GM18907 (cell line): Measurements from ENCODE around the gene MTX1.
"Not testable (repeated sequence)": the region's sequence is repeated elsewhere in the genome, so short reads cannot be mapped to it uniquely, and the experiment has no call there.

Experiments
- ATAC-seq: cut with Tn5 transposase; IDR thresholded peaks from one replicate; pipeline ENCODE4 v1.9.1; 2021; ENCODE audit warnings: mild to moderate bottlenecking, moderate library complexity; ENCODE audit not compliant: unreplicated experiment

Gene MTX1, protein sequence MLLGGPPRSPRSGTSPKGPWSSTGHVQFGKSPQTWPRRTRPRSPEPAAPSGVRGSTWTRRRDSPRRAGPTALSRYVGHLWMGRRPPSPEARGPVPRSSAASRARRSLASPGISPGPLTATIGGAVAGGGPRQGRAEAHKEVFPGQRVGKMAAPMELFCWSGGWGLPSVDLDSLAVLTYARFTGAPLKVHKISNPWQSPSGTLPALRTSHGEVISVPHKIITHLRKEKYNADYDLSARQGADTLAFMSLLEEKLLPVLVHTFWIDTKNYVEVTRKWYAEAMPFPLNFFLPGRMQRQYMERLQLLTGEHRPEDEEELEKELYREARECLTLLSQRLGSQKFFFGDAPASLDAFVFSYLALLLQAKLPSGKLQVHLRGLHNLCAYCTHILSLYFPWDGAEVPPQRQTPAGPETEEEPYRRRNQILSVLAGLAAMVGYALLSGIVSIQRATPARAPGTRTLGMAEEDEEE

DNA sequence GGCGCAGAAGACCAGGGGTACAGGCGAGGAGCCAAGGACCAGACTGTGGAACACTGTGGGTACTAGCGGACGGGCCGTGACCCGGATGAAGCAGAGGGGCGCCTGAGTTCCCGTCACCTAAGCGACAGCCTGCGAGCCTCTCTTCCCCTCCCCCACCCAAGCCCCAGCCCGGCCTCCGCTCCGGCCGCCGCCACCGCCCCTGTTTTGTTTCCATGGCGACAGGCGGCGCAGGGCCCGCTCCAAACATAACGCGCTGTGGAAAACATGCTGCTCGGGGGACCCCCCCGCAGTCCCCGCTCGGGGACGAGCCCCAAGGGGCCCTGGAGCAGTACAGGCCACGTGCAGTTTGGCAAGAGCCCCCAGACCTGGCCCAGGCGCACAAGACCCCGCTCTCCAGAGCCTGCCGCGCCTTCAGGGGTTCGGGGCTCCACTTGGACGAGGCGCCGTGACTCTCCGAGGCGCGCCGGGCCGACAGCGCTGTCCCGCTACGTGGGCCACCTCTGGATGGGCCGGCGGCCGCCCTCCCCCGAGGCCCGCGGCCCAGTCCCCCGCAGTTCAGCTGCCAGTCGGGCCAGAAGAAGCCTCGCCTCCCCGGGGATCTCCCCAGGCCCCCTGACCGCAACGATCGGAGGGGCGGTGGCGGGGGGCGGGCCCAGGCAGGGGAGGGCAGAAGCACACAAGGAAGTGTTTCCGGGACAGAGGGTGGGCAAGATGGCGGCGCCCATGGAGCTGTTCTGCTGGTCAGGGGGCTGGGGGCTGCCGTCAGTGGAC is at the start of gene MTX1:
MTX1 (plus strand) TSS at position 155 of the 771 bp plus-strand sequence; CDS start at position 265, 110 bp downstream.
- ATAC-seq: peak; percentile 67

DNA sequence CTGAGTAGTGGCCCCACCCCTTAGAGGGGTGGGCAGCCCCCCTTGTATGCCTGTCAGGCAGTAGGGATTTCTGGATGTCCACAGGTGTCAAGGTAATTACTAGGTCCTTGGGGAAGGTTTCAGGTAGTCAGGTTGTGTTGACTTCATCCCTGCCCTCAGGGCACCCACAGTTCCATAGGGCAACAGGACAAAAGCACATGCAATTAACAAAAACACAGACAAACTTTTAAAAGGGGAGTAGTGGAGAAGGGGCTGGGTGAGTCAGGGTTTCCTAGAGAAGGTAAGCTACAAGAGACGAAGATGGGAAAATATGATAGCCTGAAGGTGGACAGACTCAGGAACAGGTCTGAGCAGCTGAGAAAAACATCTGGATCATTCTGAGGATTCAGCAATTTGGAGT is 49.5 kb upstream of the MTX1 start:
- no peak for ATAC-seq

DNA sequence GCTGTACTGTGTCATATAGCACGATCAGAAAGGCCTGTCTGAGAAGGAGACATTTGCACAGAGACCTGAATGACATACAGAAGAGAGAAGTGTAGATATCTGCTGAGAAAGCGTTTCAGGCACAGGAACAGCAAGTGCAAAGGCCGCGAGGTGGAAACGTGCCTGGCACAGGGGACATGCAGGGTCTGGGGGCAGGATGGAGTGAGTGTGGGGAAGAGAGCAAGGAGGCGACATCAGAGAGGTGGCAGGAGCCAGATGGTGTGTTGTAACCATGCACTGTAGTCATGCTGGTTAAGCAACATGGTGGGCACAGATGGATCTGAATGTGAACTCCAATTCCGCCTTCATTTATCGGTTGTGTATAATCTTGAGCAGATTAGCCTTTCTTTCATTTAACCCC is 48.4 kb upstream of the MTX1 start:
- ATAC-seq: no peak

DNA sequence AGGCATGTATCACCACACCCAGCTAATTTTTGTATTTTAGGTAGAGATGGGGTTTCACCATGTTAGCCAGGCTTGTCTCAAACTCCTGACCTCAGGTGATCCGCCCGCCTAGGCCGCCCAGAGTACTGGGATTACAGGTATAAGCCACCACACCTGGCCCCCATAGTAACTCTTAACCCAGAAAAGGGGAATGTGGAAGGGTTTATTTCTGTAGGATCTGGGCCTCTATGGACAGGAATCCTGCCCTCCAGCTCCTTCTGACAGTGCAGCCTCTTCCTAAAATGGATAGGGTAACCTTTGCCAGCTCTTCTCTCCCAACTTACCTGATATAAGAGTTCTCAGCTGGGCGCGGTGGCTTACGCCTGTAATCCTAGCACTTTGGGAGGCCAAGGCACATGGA is 45.9 kb upstream of the MTX1 start:
- ATAC-seq: not testable (repeated sequence)

DNA sequence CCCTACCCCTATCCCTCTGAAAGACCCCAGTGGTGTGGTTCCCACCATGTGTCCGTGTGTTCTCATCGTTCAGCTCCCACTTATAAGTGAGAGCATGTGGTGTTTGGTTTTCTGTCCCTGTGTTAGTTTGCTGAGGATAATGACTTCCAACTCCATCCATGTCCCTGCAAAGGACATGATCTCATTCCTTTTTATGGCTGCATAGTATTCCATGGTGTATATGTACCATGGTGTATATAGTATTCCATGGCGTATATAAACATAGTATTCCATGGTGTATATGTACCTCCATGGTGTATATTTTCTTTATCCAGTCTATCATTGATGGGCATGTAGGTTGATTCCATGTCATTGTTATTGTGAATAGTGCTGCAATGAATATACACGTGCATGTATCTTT is 44.7 kb upstream of the MTX1 start:
- not testable (repeated sequence) for ATAC-seq

DNA sequence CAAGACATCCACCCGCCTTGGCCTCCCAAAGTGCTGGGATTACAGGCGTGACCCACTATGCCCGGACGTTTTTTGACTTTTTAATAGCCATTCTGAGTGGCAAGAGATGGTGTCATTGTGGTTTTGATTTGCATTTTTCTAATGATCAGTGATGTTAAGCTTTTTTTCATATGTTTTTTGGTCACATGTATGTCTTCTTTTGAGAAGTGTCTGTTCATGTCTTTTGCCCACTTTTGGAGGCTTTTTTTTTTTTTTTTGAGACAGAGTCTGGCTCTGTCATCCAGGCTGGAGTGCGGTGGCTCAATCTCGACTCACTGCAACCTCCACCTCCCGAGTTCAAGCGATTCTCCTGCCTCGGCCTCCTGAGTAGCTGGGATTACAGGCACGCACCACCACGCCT is 43.9 kb upstream of the MTX1 start:
- not testable (repeated sequence) for ATAC-seq

DNA sequence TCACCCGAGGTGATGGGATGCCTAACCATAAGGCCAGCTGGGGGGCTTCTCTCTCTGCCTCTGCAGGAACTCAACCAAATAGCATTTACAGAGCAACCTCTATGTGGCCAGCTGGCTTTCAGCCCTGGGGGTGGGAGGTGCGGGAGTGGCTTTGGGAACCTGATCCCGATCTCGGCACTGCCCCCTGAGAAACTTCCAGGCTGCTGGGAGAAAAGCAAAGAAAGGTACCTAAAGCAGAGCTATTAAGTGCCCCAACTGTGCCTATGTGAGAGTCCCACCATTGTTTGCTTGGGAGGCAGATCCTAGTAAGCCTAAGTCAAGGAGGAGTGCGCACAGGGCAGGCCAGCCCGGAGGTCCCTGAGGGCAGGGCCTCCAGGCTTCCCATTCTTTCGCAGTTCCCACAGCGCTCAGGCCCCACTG is 42.4 kb upstream of the MTX1 start:
- ATAC-seq: no peak

DNA sequence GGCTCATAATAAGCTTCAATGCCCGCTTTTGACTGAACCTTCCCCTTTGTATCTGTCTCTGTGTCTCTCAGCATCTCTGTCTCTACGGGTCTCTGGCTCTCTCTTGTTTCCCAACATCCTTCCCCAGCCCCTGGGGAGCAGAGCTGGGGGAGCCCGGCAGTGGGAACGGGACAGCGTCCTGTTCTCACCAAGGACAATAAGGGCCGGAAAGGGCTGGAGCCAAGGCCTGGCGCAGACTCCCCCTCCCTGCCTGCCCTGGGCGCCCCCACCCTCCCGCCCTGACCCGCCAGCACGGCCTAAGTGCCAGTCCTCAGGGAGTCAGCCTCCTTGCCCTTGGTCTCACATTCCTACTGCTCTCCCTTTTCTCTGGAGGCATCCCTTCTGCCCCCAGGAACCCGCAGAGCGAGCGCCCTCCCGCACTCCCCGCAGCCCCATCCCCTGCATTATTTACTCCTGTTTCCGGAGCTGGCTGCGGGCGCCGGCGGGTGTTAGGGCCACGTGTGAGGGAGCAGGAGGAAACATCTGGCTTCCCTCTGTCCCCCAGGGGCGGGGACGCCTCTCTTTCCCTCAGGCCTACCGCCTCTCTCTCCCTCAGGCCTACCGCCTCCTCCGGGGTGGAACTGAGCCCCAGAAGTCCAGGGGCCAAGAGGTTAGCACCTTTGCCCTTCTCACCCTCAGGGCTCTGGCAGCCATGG is 41.9 kb upstream of the MTX1 start:
- ATAC-seq: no peak

DNA sequence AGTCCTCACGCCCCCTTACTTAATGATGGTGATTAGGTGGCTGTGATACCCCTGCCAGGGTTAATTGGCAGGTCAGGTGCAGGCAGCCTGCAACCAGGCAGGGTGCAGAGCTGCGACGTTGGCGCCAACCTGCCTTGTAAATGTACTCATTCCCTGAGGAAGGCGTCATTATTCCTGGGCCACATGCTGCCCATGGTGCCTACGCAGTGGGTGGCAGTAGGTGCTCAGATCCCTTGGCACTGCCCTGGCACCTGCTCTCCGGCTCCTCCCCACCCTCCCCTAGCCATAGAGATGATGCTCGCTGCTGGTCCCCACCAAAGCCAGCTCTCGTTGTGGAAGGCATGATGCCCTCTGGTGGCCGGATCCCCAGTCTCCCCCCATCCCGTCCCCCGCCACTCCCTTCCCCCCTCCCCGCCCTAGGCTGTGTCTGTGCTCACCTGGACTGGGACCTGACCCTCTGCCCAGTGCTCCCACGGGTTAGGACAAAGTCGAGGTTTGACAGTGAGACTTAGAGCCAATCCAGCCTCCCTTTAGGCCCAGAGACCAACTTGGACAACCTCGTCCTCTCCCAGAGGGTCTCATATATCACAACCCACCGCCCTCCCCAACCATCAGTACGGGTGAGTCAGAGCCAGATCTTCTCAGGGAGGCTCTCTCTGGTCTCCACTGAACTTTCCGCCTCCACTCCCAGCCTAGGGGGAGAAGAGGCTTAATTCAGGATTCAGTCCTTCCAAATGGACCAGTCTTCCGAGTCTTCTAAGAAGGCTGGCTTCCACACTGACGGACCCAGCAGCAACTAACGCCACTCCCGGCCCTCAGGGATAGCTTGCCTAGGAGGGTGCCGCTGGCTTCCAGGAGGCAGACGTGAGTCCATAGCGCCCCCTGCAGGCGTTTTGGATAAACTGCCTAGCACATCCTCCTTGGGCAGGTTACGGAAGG is 41.1 kb upstream of the MTX1 start:
- ATAC-seq: peak; percentile 40

DNA sequence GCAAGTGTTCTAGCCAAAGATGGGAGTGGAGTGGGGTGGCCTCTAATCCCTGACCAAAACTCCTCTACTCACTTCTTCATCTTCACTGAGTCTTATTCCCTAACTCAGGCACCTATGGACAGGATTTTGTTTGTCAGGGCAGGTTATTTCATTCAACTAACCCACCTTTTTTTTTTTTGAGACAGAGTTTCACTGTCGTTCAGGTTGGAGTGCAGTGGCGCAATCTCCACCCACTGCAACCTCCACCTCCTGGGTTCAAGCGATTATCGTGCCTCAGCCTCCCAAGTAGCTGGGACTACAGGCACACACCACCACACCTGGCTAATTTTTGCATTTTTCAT is 40.4 kb upstream of the MTX1 start:
- not testable (repeated sequence) for ATAC-seq

DNA sequence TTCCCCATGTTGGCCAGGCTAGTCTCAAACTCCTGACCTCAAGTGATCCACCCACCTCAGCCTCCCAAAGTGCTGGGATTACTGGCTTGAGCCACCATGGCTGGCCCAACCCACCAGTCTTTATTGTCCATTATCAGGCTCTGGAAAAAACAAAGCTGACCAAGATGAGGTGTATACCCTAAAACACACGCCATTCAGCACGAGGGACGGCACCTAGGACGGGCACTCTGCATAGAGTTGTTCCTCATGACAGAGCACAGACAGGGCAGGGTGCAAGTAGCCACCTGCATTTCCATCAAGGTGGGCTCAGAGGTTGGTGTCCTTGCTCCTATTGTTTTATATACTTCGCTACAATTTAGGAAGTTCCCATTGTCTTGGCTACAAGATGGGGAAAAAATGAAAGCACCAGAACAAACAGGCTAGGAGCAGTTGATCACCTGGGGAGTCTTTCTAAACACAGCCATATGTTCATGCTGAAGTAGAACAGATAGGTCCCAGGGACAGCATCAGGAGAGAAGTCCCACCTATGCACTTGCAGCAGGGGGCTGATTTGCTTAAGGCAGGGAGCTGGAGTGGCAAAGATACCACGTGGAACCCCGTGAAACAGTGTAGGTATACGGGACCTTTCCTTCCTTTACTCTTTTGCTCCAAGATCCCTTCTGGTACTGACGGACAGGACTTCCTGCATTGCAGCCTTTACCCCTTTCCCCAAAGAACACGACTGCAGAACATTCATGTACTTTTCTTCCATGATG is 39.9 kb upstream of the MTX1 start:
- no peak for ATAC-seq

DNA sequence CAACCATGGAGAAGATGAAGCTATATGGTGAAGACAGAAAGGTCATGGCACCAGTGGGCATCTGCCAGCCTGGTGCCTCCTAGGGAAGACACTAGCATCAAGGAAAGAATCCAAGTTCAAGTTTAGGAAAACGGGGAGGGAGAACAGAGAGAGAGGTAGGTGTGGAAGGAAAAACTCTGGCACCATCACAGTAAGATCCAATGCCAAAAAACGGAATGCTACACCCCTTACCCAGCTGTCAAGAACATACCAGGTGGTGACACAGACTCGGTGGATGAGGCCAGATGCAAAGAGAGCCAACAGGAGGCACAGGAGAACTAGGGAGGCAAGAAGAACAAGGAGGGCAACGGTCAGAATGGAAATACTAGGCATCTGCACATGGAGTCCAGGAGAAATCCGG is 39.0 kb upstream of the MTX1 start:
- ATAC-seq: no peak

DNA sequence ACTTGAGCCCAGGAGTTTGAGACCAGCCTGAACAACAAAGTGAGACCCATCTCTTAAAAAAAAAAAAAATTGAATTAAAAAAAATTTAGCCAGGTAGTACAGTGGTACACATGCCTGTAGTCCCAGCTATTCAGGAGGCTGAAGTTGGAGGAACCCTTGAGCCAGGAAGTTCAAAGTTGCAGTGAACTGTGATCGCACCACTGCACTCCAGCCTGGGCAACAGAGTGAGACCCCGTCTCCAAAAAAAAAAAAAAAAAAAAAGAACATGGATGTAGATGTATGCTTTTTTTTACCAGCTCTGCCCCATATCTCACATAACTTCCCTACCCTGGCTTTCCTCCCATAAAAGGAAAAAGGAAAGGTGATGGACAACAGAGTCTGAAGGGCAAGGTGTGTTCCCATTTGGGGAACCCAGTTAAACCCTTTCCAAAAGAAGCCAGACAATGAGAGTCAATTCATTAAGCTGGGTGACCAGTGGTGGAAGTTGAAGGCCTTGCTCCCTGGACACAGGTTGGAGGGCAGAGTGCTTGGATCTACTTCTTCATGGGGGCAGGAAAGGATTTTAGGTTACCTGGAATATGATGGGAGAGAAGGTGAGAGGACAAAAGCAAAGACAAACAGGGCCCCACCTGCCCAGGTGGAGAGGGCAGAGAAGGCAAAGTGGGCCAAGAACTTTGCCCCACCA is 38.3 kb upstream of the MTX1 start:
- no peak for ATAC-seq

DNA sequence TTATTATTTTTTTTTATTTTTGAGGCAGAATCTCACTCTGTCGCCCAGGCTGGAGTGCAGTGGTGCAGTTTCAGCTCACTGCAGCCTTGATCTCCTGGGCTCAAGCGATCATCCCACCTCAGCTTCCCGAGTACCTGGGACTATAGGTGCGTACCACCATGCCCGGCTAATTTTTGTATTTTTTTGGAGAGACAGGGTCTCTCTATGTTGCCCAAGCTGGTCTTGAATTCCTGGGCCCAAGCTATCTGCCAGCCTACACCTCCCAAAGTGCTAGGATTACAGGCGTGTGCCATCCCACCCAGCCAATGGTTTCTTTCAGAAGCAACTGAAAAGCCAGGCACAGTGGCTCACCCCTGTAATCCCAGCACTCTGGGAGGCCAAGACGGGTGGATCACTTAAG is 37.7 kb upstream of the MTX1 start:
- no peak for ATAC-seq

DNA sequence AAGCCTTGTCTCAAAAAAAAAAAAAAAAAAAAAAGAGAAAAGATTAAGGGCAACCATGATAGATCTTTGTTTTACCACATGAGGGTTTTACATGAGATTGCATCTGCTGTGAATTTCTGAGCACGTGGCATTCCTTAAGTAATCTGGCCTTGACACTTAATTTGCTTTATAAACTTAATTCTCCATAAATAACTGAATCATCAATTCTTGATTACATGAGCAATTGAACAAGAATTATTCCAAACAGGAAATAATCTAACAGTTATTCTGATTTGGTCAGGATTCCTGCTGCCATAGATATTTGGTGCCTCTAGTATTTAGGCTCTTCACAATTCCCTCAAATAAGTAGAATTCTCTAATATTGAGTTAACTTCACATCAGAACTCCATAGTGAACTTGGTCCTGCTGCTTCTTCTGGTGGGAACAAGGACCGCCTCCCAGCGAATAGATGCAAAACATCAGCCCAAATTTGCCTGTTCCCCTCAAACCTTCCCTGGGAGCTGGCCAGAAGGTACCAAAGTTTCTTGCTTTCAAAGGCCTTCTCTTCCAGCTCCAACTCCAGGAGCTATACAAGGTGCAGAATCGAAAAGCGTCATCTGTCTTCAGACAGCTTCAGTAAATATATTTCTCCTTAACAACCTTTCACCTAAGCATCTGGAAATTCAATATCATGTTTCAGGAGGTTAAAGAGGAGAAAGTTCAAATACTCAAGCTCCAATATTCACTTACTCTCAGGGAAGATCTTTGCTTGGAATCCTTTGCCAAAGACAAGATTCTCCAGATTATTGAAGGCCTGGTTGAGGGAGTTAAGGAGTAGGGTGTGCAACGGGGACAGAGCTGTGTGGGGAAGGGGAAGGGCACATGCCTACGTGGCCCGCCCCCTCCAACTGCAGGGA is 36.4 kb upstream of the MTX1 start:
- ATAC-seq: peak; percentile 22

DNA sequence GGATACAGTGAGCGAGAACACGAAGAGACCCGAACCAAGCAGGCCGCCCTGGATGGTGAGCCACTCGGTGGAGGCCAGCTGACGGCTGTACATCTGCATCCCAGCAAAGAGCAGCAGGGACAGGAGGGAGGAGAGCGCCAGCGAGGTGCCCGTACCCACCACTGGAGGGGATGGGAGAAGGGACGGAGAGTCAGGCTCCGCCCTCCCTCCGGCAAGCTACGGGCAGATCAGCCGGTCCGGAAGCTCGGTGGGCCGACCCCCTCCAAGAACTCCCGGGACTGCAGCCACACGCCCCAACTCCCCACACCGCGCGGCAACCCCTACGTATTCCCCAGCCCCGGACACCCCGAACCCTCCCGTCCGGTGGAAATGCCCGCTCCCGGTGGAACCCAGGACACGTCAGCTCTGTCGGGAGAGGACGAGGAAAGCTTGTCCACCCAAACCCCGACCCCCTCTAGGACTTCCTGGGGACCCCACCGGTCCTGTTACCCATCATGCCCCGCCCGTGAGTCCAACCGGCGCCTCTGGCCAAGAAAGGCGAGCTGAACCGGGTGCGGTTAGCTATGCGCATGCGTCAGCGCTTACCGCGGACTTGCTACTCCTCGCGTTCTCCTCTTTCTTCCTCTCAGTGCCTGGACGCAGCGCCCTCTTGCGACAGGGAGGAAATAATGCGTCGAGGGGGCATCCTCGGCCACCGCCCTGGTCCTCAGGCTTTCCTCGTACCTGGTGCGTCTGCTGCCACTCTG is 35.6 kb upstream of the MTX1 start, which contains the start of gene KRTCAP2:
KRTCAP2 (minus strand) TSS at position 573 of the 746 bp plus-strand sequence; CDS start at position 493, 80 bp downstream.
- ATAC-seq: peak; percentile 73
